HepG2 (cell line): ENCODE measurements around the gene DNMT3A. TPM values are rescaled to one million over a fixed set of nuclear protein-coding genes. Genes with fewer than 3 reads are reported as not detected.

ENCODE experiments used
- ATAC-seq: fragments of 200-7000 bp; cut with Tn5 transposase; 3 replicates; pipeline ENCODE4 v1.9.1; 2020; ENCODE audit warnings: mild to moderate bottlenecking, moderate library complexity
- BruUV-seq: library from RNA; stranded (reverse); fragments of 400-500 nt; replicated peaks from 2 replicates; lab custom pipeline; 2021; lab: Mats Ljungman, UMichigan
- CTCF ChIA-PET: fragments of 300-600 bp; formaldehyde crosslinking; extraction: SDS; loops from one replicate; lab custom pipeline; 2021; ENCODE audit warnings: low total read pairs, inconsistent platforms, low intra/inter-chr PET ratio; lab: Yijun Ruan, JAX
- POLR2A ChIA-PET: fragments of 350-600 bp; sonication (Branson Sonifier 250); formaldehyde crosslinking; loops from one replicate; lab custom pipeline; 2020; ENCODE audit warnings: antibody characterized with exemption, inconsistent platforms; lab: Yijun Ruan, JAX
- DNase-seq: peaks from one replicate; pipeline ENCODE4 v3.0.0-alpha.2; 2015; ENCODE audit warnings: low spot score
- FAIRE-seq: peaks from 3 replicates; lab custom pipeline; 2011; peaks lifted over from hg19 to GRCh38; lab: Jason Lieb, UNC
- H2AFZ ChIP-seq: one replicate; pipeline ENCODE4 v1.6.1; 2011; ENCODE audit warnings: low read length, inconsistent platforms
- H3K27ac ChIP-seq: fragments of 300-600 bp; 3 replicates; pipeline ENCODE4 v1.8.0; 2011; ENCODE audit warnings: mixed run types, mild to moderate bottlenecking, mixed read lengths, low read length, inconsistent platforms; ENCODE audit not compliant: insufficient read depth; ENCODE audit errors: extremely low read length
- H3K27me3 ChIP-seq, 2 experiments: fragments of 200-600 bp in 1 of 2; 2 replicates in 1 of 2; 3 replicates in 1 of 2; pipeline versions ENCODE4 v1.6.0 to v1.8.0; 2011; ENCODE audit warnings: low read length in 2 of 2, mild to moderate bottlenecking in 2 of 2, moderate library complexity in 2 of 2, inconsistent platforms in 1 of 2; ENCODE audit not compliant: insufficient read depth in 2 of 2, control insufficient read depth in 1 of 2
- H3K36me3 ChIP-seq, 2 experiments: fragments of 200-600 bp in 1 of 2; replicated peaks in 1 of 2; 2 replicates in 1 of 2; 3 replicates in 1 of 2; pipeline versions ENCODE4 v1.5.1 to v1.8.0; 2011; ENCODE audit warnings: low read length in 2 of 2, inconsistent platforms in 1 of 2; ENCODE audit not compliant: insufficient read depth in 2 of 2, control insufficient read depth in 1 of 2
- H3K4me1 ChIP-seq: 2 replicates; pipeline ENCODE4 v1.5.1; 2012; ENCODE audit warnings: low read length, inconsistent platforms; ENCODE audit not compliant: insufficient read depth
- H3K4me2 ChIP-seq: 2 replicates; pipeline ENCODE4 v1.6.0; 2011; ENCODE audit warnings: low read depth, low read length, inconsistent platforms
- H3K4me3 ChIP-seq, 3 experiments: fragments of 200-600 bp in 1 of 3; sonication (generic), shearing (Covaris generic) in 1 of 3; replicated peaks in 1 of 3; 2 replicates each; pipeline ENCODE4 v1.5.1; 2011 to 2016; ENCODE audit warnings: low read length in 3 of 3, inconsistent platforms in 2 of 3, low read depth in 2 of 3, mild to moderate bottlenecking in 2 of 3, control low read depth in 1 of 3, mixed read lengths in 1 of 3; ENCODE audit not compliant: insufficient read depth in 1 of 3
- H3K79me2 ChIP-seq: one replicate; pipeline ENCODE4 v1.6.1; 2011; ENCODE audit warnings: low read length, inconsistent platforms; ENCODE audit not compliant: insufficient read depth
- H3K9ac ChIP-seq: 2 replicates; pipeline ENCODE4 v1.6.0; 2011; ENCODE audit warnings: mild to moderate bottlenecking, low read depth, low read length, inconsistent platforms; ENCODE audit not compliant: insufficient read depth
- H3K9me3 ChIP-seq: 2 replicates; pipeline ENCODE4 v1.5.1; 2012; ENCODE audit warnings: mild to moderate bottlenecking, low read length
- H4K20me1 ChIP-seq: 2 replicates; pipeline ENCODE4 v1.6.0; 2011; ENCODE audit warnings: inconsistent platforms, mild to moderate bottlenecking, low read length, moderate library complexity; ENCODE audit not compliant: insufficient read depth
- AGO2 ChIP-seq: fragments of 200-400 bp; formaldehyde crosslinking; optimal IDR thresholded peaks from 2 replicates; pipeline ENCODE3; 2017; ENCODE audit warnings: mild to moderate bottlenecking, low read depth, low read length, moderate library complexity
- ARHGAP35 ChIP-seq: sonication (generic); formaldehyde crosslinking; IDR thresholded peaks from 2 replicates; pipeline ENCODE4 v1.9.0; 2022; ENCODE audit warnings: mild to moderate bottlenecking, inconsistent platforms, moderate library complexity, missing genetic modification reagents, borderline replicate concordance
- GFI1 ChIP-seq: sonication (generic); formaldehyde crosslinking; IDR thresholded peaks from 2 replicates; pipeline ENCODE4 v1.5.0; 2020; ENCODE audit warnings: missing genetic modification reagents, mild to moderate bottlenecking, borderline replicate concordance
- POLR2A ChIP-seq, 2 experiments: IDR thresholded peaks; 2 replicates each; pipeline ENCODE4 v1.6.1; 2011; ENCODE audit warnings: low read depth in 2 of 2, low read length in 2 of 2, mild to moderate bottlenecking in 1 of 2, moderate library complexity in 1 of 2; ENCODE audit not compliant: insufficient read depth in 1 of 2
- POLR2G ChIP-seq: fragments of 200-400 bp; formaldehyde crosslinking; IDR thresholded peaks from 2 replicates; pipeline ENCODE4 v1.6.1; 2018; ENCODE audit warnings: mild to moderate bottlenecking, low read depth, low read length, moderate library complexity
- RBM22 ChIP-seq: fragments of 200-400 bp; formaldehyde crosslinking; optimal IDR thresholded peaks from 2 replicates; pipeline ENCODE3; 2017; ENCODE audit warnings: mild to moderate bottlenecking, low read length, moderate library complexity
- ZNF430 ChIP-seq: sonication (generic); formaldehyde crosslinking; IDR thresholded peaks from 2 replicates; pipeline ENCODE4 v1.9.0; 2021; ENCODE audit warnings: mild to moderate bottlenecking, missing genetic modification reagents
- WGBS: methylation state at CpG from one replicate; pipeline ENCODE4 v1.1.6; 2017; ENCODE audit warnings: low lambda C conversion rate; 5-methylcytosine and 5-hydroxymethylcytosine counted together
- in situ Hi-C: cut with HindIII; loops from 2 replicates; pipeline ENCODE4 v1.10.0; 2017; ENCODE audit warnings: low pct_unique_long_range_greater_than_20kb; ENCODE audit not compliant: extremely low pct_ligation_motif_present
- intact Hi-C: fragments of 100-400 bp; cut with micrococcal nuclease; formaldehyde crosslinking; loops from one replicate; pipeline ENCODE4 v1.10.0; 2022; ENCODE audit not compliant: unreplicated experiment
- polyA plus RNA-seq, 8 experiments: library from polyadenylated mRNA; depleted of rRNA in 3 of 8; stranded (reverse) in 7 of 8; unstranded in 1 of 8; fragments of >200 nt; fragmentation: Illumina TruSeq in 4 of 8; extraction: Trizol in 4 of 8; gene quantifications; 2 replicates each; pipeline versions ENCODE4 v1.2.1 to v1.2.3, GENCODE V29; 2011 to 2016; ENCODE audit warnings: low read depth in 4 of 8, missing spikeins in 1 of 8, mixed read lengths in 1 of 8; ENCODE audit not compliant: insufficient read depth in 1 of 8
- total RNA-seq, 5 experiments: library from RNA; depleted of rRNA; stranded (reverse); fragments of >200 nt; fragmentation: Illumina TruSeq; extraction: Trizol; gene quantifications; 2 replicates each; pipeline ENCODE4 v1.2.3, GENCODE V29; 2016; ENCODE audit warnings: low read depth in 1 of 5
- TF ChIP-seq, protein P1 (sequence below), 2 experiments: sonication (generic) in 1 of 2; formaldehyde crosslinking in 1 of 2; IDR thresholded peaks; 2 replicates each; pipeline versions ENCODE4 v1.4.0 to v1.6.1; 2016 to 2020; ENCODE audit warnings: borderline replicate concordance in 1 of 2, low read depth in 1 of 2, mild to moderate bottlenecking in 1 of 2, missing genetic modification reagents in 1 of 2

Gene DNMT3A
- total and polyA plus RNA-seq, 2 of the 13 experiments (the other 11 are each of a cell fraction or from before 2014, with no cell fraction given) = 14.7 to 29.1 TPM

DNA sequence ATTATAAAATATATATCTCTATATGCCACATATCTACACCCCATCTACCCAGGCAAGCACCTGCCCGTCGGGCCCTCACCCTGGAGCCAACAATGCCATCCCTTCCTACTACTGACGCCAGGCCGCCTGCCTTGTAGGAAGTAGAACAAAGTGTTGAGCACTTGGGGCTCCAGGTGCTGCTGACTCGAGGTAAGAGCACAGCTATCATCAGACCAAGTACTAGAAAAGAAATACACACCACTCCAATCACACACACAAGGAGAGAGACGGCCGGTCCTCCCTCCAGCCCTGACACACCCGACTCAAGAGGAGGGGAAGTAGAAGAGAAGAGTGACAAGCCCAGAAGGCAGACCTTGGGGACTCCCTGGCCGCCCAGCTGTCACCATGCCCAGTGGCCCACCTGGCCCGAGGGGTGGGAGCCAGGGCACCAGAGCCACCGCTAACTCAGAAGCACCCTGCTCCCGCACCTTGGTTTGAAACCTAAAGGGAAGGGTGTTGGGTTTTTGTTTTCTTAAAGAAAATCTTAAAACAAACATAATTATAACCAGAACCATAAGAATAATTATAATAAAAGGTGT, 109.4 kb downstream of the DNMT3A start:
- FAIRE-seq (no peak), ATAC-seq (no peak)
- Histone ChIP-seq H3K4me2 (no peak overlapping the region), H3K9ac (no peak overlapping the region), H3K27ac (no peak overlapping the region), H3K79me2 (no peaks in the 10 kb centered on the region), H3K4me1 (peaks cover 23% of the 10 kb centered on the region), H3K9me3 (no peaks in the 10 kb centered on the region), H3K27me3 (no peaks in the 10 kb centered on the region), H4K20me1 (no peaks in the 10 kb centered on the region)
- CTCF ChIA-PET = no interaction called here
- in situ Hi-C loops = no loop called here
- WGBS = 97% methylated on average over 12 of the region's 12 CpGs
- BruUV-seq = no TSS peak
- TF ChIP-seq AGO2 (peak; percentile 78), ARHGAP35 (CRISPR knock-in tag) (no peak), GFI1 (CRISPR knock-in tag) (no peak), POLR2G (0 out of 2 replicates have a peak, but pooled peaks have one; percentile 20), ZNF430 (CRISPR knock-in tag) (no peak), POLR2A (IDR thresholded peaks at IDR 0.05; ENCODE audit: insufficient read depth in 1 of 2, low read depth in 2 of 2, low read length in 2 of 2) (0 out of 4 replicates have a peak, but pooled peaks of 1 of the 2 experiments have one; percentile 16), RBM22 (peak; percentile 12)
- TF ChIP-seq, protein P1, sequence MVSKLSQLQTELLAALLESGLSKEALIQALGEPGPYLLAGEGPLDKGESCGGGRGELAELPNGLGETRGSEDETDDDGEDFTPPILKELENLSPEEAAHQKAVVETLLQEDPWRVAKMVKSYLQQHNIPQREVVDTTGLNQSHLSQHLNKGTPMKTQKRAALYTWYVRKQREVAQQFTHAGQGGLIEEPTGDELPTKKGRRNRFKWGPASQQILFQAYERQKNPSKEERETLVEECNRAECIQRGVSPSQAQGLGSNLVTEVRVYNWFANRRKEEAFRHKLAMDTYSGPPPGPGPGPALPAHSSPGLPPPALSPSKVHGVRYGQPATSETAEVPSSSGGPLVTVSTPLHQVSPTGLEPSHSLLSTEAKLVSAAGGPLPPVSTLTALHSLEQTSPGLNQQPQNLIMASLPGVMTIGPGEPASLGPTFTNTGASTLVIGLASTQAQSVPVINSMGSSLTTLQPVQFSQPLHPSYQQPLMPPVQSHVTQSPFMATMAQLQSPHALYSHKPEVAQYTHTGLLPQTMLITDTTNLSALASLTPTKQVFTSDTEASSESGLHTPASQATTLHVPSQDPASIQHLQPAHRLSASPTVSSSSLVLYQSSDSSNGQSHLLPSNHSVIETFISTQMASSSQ (IDR thresholded peaks at IDR 0.05; ENCODE audit: low read depth) = no peak
- TF ChIP-seq, protein P1 (CRISPR knock-in tag; IDR thresholded peaks at IDR 0.05; ENCODE audit: borderline replicate concordance) = no peak
- TF ChIP-seq, all 625 proteins: peak for 4
- intact Hi-C loops = no loop called here
- POLR2A ChIA-PET = no interaction called here
- no peak overlapping the region for H2AFZ ChIP-seq
- H3K4me3 ChIP-seq = no peak overlapping the region
- peaks cover 14 to 42% of the 10 kb centered on the region in 2 experiments for H3K36me3 ChIP-seq
- DNase-seq = no peak
